Measurements from ENCODE around the gene SIL1. TPM values are rescaled to one million over a fixed set of nuclear protein-coding genes. Genes with fewer than 3 reads are reported as not detected.

Gene SIL1
- total RNA-seq, 4 donors from 2014 or later = 41.4 to 63.1 (median 52.8) TPM

GRCh38 chr5:139110526-139111168, 87.5 kb downstream of the SIL1 start:
- peak overlapping the region in 1 of 4 donors; percentile 6 for H3K27ac ChIP-seq
- peaks cover 0 to 33% (median 15%) of the 10 kb centered on the region in 4 donors for H3K4me1 ChIP-seq
- no peaks in the 10 kb centered on the region for H3K9me3 ChIP-seq
- H3K27me3 ChIP-seq = no peaks in the 10 kb centered on the region
- no peak for DNase-seq (ENCODE audit: low spot score in 2 of 2)
- peaks cover 0 to 6% (median 0%) of the 10 kb centered on the region in 3 donors for H3K36me3 ChIP-seq
- TF ChIP-seq EP300 (IDR thresholded peaks at IDR 0.05) = no peak
- TF ChIP-seq CTCF (IDR thresholded peaks at IDR 0.05) = no peak
- no peak for TF ChIP-seq POLR2A (IDR thresholded peaks at IDR 0.05)
- H3K4me3 ChIP-seq = no peak overlapping the region

- peaks cover 0 to 51% (median 22%) of the 10 kb centered on the region in 4 donors for H3K4me1 ChIP-seq
- 52 to 54% methylated on average over 10 of the region's 10 CpGs for WGBS, 2 donors
- DNase-seq (ENCODE audit: low spot score in 2 of 2) = peak in 1 of 2 donors; percentile 20
Observed at GRCh38 chr5:139108063-139108824, 89.9 kb downstream of the SIL1 start.

GRCh38 chr5:139105621-139106071, 92.5 kb downstream of the SIL1 start:
- Histone ChIP-seq H3K9me3 (no peaks in the 10 kb centered on the region), H3K27ac (peak overlapping the region in 3 of 4 donors; percentile 52 to 87 (median 77)), H3K4me1 (peaks cover 0 to 51% (median 22%) of the 10 kb centered on the region in 4 donors), H3K27me3 (no peaks in the 10 kb centered on the region), H3K4me3 (no peak overlapping the region), H3K36me3 (no peaks in the 10 kb centered on the region)
- TF ChIP-seq EP300 (IDR thresholded peaks at IDR 0.05) (no peak), POLR2A (IDR thresholded peaks at IDR 0.05) (no peak), CTCF (IDR thresholded peaks at IDR 0.05) (no peak)
- DNase-seq (ENCODE audit: low spot score in 2 of 2) = no peak
- WGBS, 2 donors = 54 to 57% methylated on average over 15 of the region's 15 CpGs

More at GRCh38 chr5:139108063-139108824, 89.9 kb downstream of the SIL1 start:
- H3K4me3 ChIP-seq = no peak overlapping the region
- H3K27ac ChIP-seq = peak overlapping the region in 1 of 4 donors; percentile 23
- H3K9me3 ChIP-seq = no peaks in the 10 kb centered on the region
- no peaks in the 10 kb centered on the region for H3K27me3 ChIP-seq
- TF ChIP-seq EP300 (IDR thresholded peaks at IDR 0.05) (no peak), POLR2A (IDR thresholded peaks at IDR 0.05) (no peak), CTCF (IDR thresholded peaks at IDR 0.05) (no peak)
- H3K36me3 ChIP-seq = no peaks in the 10 kb centered on the region

- H3K4me1 ChIP-seq = peaks cover 0 to 45% (median 22%) of the 10 kb centered on the region in 4 donors
Observed at GRCh38 chr5:139104577-139105276, 93.4 kb downstream of the SIL1 start.

More at GRCh38 chr5:139104577-139105276, 93.4 kb downstream of the SIL1 start:
- no peak overlapping the region for H3K4me3 ChIP-seq
- peak overlapping the region in 3 of 4 donors; percentile 52 to 87 (median 77) for H3K27ac ChIP-seq
- 35 to 37% methylated on average over 10 of the region's 10 CpGs for WGBS, 2 donors
- H3K27me3 ChIP-seq = no peaks in the 10 kb centered on the region
- peak; percentile 41 to 63 for DNase-seq (ENCODE audit: low spot score in 2 of 2)
- peak in 1 of 2 donors; percentile 43 for TF ChIP-seq EP300 (IDR thresholded peaks at IDR 0.05)
- no peak for TF ChIP-seq CTCF (IDR thresholded peaks at IDR 0.05)
- H3K36me3 ChIP-seq = no peaks in the 10 kb centered on the region
- H3K9me3 ChIP-seq = no peaks in the 10 kb centered on the region
